HG02970 (cell line): ENCODE measurements around the gene ELF2.
"Not testable (repeated sequence)": the region's sequence is repeated elsewhere in the genome, so short reads cannot be mapped to it uniquely, and the experiment has no call there.

ENCODE experiments used
- ATAC-seq: cut with Tn5 transposase; IDR thresholded peaks from one replicate; pipeline ENCODE4 v1.9.1; 2021; ENCODE audit warnings: mild to moderate bottlenecking, moderate library complexity, moderate number of reproducible peaks; ENCODE audit not compliant: unreplicated experiment, low FRiP score

Gene ELF2

DNA sequence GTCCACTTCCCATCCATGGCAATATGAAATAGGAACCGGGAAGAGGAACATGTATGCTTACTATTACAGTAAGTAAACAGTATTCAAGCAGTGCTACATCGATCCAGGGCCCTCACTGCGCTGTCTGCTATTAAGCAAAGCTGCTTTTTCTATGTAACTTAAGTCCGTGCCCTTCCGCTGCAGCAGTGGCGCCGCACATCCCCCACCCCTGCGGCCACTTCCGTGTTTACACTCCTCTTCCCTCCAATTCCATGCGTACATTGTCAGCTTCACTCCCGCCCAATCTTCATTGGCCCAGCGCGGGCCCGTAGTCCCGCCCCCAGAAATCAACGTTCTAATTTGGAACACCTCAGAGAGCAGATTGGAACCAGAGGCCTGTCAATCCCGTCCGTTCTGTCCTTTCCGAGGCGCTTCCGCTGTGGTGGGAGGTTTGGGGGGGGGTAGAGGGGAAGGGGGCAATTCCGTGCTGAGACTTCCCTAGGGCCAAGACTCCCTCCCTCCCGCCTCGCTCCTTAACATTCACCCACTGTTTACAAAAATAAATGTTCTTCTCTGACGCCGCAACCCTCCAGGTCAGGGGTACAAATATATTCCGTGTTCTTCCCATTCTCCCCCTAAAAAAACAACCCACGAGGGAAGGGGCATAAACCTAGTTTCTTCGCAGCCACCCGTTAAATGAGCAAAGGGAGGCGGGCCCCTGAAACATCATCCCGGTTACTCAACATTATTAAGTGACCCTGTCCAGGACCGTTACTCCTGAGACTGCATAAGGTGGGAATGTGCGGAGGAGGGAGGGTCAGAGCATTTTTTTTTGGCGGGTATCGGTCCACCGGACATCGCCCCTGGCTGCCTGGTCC, 94.0 kb downstream of the ELF2 start:
- peak; percentile 80 for ATAC-seq

DNA sequence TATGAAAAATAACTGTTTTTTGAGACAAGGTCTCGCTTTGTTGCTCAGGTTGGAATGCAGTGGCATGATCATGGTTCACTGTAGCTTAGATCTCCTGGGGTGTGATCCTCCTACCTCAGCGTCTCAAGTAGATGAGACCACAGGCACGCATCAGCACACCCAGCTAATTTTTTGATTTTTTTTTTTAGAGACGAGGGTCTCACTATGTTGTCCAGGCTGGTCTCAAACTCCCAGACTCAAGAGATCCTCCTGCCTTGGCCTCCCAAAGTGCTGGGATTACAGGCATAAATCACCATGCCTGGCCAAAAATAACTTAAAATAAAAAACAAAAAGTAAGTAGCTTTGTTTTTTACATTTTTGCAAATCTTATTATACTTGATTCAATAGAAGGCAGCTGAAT, 98.1 kb downstream of the ELF2 start:
- no peak for ATAC-seq

DNA sequence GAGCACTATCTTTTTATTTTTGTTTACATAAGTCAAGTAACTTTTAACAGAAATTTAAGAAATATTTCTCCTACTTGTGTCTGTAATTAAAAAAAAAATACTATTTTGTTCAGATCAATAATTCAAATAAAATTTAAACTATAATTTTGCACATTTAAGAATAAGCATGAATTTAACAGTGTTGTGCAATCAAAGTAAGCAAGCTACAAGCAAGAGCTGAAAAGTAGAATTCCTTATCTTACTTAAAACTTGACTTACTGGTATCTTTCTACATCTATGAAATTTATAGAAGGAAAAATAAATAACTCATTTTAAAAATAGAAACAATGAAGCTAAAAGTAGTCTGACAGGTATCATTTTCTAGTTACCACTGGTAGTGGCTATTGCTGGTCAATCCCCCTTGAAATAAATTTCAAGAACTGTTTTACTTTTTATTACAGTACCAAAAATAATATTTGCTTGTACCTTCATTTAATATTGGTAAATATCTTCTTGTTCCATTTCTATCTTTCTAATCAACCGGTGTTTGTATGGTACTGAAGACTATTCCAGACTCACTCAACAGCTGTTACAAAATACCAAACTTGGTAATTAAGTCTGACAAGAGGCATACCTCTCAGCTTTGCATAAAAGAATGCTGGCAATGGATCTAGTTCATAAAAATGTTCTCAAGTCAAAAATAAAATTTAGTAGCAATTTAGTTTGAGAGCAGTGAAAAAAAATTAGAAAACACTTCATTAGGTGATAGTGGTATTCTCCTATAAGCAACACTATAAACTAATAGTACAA, 99.3 kb downstream of the ELF2 start:
- no peak for ATAC-seq

DNA sequence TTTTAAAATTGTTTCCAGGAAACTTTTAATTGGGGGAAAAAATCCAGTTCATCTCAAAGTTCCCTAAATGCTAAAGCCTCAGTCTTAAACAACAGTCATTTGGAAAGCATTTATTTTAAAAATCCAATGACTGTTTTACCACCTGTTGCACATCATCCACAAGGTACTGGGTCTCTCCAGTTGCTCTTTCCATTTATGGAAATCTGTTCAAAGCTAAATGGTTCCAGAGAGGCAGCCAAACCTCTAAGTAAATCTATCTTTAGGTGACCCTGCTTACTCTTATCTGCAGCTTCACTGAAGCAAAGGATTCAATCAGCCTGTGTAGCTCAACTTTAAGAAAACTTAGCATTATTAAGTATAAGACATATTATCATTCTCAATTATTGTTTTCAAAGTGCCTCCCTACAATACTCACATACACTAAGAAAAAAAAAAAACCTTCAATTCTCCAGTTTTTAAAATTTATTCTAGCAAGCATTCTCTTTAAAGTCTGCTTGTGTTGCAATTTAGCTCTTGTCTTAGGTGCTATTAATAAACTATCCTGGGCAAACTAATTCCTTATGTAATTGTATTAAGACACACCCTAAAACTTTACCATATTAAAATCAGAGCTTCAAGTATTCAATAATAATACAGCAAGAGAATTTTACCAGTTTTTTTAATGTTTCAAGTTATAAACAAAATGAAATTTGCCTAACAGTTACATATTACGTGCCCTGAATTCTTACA, 100.8 kb downstream of the ELF2 start:
- no peak for ATAC-seq

DNA sequence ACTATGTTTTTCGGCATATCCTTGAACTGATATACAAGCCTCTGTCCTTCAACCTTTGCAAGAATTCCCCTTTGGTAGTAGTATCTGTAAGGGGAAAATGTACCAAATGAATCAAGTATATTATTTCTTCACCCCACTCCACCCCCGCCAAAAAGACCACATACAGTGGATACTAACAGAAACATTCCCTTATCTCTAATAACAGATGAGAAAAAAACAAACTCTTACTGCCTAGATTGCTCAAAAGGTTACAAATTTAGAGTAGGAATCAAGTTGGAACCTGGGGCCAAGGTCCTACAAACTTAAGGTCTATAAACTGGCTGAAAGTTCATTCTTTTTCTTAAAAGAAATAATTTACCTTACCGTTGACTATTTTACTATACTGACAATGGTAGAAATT, 116.4 kb downstream of the ELF2 start:
- no peak for ATAC-seq

DNA sequence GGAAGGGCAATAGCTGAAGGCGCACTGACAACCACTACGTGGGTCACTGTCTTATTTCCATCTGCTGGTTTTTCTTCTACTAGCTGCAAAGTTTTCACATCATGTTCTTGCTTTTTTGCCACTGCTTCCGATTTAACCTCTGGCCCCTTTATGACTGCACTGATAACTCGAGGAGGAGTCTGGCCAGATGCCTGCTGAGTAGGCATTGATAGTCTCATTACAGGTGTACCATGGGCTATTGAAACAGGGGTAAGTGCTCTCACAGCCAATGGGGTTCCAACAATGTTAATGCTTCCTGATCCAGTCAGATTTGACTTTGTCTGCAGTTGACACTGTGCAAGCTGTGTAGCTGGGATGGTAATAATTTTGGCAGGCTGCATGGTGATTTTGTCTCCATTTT, 118.0 kb downstream of the ELF2 start:
- ATAC-seq = not testable (repeated sequence)

DNA sequence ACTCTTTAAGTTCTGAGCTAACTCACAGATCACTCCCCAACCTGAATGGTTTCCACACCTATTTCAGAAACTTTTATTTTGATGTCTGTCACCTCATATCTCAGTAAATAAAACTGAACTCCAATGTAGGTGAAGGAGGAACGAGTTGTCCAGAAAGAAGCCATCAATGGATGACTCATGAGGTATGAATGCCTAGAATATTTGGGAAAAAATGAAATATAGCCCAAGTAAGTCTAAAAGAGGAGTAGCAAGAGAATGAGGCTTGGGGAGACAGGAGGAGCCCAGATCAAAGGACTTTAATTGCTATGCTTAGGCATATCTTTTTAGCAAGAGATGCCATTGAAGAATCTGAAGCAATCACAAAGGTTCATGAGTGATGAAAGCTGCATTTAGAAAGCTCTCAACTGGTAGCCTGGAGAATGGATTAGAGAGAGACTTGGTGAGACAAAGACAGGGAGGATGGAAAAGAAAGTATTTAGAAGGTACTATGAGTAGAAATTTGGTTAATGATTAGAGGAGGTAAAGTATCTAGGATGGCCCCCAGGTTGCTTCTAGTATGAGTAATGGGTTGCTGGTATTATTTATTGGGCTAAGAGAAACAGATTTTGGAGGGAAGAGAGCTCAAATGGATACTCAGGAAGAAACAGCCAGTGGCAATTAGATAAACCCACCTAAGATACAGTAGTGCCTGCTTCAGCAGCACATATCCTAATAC, 122.1 kb downstream of the ELF2 start:
- ATAC-seq = no peak

DNA sequence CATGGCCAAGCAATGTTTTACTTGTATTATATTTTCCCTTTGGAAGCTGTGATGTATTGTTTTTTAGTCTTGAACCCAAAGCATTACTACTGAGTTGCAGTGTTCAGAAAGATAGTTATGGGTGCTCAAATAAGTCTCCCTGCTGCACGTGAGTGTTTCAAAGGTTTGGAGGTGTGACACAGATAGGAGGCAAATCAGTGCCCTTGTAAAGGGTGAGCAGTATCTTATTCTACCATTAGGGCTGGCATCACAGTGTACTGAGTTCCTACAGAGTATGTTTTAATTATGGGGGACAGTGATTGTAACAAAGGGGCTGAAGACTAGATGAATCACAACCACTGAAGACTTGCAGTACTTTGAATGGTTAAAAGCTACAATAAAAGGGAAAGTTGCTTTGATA, 123.1 kb downstream of the ELF2 start:
- ATAC-seq = no peak

DNA sequence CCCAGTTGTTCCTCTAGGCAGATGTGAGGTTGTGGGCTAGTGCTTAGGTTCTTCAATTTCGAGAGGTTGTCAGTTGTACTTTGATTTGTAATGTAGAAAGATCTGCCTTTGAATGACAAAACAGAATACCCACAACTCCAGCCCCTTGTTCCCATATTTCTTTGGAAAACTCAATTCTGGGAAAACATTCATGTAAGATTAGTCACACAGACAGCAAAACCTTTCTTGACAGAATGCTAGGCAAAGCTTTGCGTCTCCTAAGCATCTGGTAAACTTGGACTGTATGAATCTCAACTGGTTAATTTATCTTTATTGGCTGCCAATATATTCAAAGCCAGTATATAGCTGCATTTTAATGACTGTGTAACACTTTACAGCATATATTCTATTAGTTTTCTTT, 126.6 kb downstream of the ELF2 start:
- no peak for ATAC-seq

DNA sequence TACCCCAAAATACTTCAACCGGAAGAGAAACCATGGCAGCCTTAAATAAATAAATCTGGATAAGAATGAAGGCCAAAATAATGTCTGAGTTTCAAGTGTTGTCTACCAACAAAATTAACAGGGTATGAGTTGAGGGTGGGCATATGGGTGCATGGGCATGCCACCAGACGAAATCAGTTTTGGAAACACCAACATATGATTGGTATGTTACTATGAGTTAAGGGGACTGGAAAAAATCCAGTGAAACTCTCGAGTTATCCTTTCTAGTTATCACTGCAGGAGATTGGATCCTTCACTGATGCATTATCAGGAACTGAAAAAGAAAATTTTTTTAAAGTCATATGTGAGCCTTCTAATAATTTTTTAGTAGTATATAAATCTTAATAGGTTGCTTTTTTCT, 129.0 kb downstream of the ELF2 start:
- no peak for ATAC-seq

DNA sequence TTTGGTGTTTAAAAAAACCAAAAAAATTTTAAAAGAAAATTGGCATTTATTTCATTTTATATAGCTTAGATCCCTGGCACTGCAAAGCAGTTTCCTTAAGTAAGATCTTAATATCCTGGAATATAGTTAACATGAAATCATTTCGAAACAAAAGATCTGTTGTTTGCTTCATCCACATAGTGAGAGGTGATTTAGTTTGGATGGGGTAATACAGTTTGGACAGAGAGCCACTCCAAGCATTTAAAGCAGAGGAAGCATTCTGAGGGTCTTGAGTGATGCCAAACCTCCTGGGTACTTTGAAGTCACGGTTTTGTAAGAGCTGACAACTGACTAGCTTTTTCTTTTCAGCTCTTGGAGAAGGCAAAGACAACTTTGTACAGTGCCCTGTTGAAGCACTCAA, 132.7 kb downstream of the ELF2 start:
- no peak for ATAC-seq

DNA sequence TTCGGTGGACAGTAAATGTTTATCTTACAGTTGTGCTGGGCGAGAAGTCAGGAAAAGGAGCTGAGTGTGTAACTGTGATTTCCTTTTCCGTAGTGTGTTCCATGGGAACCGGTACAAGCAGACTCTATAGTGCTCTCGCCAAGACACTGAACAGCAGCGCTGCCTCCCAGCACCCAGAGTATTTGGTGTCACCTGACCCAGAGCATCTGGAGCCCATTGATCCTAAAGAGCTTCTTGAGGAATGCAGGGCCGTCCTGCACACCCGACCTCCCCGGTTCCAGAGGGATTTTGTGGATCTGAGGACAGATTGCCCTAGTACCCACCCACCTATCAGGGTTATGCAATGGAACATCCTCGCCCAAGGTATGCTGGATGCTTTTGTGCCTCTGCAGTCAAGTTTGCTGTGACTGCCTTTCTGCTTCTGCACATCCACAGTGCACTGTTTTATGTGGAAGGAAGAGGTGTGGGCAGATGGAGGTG, 134.0 kb downstream of the ELF2 start:
- no peak for ATAC-seq

DNA sequence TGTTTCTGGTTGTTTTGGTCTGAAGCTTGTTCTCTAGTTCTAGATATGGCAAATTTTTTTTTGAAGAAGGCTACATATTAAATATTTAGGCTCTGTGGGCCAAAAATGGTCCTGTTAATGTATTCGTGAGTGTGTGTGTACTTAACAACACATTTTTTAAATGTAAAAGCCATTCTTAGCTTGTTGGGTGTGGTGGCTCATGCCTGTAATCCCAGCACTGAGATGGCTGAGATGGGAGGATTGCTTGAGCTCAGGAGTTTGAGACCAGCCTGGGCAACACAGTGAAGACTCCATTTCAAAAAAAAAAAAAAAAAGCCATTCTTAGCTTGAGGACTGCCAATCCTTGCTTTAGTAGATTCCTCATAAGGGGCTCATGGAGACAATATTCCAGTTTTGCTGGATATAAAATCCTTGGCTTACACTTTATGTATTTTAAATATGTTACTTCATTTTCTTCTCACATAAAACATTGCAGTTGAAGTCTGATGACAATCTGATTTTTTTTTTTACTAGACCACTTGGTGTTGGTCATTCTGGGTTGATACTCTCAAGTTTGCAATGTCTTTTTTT, 138.1 kb downstream of the ELF2 start:
- ATAC-seq = no peak

DNA sequence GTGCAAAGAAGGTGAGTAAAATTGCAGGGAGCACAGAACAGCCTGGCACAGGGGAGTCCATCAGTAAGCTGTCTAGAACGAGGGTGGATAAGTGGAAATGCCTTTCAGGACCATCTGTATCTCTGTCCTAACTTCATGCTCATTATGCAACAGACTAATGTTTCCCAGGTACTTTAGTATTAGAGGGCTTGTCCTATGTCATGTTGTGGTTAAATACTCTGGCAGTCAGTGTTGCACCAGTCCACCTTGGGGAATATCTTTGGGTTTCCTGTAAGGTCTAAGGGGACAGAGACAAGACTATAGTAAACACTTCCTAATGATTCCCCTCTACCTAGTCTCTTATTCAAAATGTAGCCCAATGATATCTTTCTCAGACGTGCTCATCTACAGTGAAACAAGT, 140.1 kb downstream of the ELF2 start:
- ATAC-seq = no peak

DNA sequence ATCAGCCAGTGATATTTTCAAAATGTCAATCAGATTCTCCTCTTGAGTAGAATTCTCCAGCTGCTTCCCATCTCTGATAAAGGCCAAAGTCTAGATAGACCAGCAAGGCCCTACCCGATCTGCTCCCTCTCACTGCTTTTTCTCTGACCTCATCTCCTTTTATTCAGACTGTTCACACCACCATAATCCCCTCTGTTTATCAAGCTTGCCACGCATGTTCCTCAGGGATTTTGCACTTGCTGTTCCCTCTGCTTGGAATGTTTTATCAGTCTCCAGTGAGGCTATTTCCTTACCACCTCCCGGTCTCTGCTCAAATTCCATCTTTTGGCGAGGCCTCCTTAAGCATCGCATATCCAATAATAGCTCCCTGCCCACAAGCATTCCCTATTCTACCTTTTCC, 141.4 kb downstream of the ELF2 start:
- ATAC-seq = no peak

DNA sequence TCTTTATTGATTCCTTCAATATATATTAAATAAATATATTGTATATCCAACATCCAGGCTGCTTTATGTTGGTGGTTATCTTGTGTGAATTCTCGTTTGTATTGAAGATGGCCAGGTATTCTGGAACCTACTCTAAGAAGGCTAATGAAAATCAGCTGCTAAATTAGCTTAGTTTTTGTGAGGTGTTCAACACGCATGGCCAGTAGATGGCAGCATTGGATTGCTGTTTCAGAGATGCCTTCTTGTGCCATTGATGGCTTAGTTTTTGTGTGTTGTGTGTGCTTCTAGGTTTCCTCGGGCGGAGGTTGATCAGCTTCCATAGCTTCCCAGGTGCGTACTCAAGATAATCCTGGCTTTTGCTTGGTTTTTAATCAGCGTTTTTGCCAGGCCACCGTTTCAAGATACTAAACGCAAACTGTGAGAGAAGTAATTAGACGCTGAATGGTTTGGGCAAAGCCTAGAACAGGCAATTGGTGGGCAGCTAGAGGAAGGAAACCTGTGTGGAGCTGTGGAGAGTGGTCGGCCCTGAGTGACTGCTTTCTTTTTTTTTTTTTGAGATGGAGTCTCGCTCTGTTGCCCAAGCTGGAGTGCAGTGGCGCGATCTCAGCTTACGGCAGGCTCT, 146.3 kb downstream of the ELF2 start:
- ATAC-seq = no peak

DNA sequence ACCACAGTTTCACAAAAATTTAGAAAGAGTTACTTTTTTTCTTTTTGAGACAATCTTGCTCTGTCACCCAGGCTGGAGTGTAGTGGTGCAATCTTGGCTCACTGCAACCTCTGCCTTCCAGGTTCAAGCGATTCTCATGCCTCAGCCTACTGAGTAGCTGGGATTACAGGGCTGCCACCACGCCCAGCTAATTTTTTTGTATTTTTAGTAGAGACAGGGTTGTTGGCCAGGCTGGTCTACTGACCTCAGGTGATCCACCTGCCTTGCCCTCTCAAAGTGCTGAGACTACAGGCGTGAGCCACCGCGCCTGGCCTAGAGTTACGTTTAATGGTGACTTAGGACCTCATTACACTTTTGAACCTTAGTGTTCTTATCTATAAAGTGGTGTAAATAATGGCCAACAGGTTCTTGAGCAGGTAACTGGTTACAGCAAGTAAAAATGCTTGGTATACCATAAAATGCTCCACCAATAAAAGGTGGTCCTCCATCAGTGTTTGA, 147.1 kb downstream of the ELF2 start:
- not testable (repeated sequence) for ATAC-seq

DNA sequence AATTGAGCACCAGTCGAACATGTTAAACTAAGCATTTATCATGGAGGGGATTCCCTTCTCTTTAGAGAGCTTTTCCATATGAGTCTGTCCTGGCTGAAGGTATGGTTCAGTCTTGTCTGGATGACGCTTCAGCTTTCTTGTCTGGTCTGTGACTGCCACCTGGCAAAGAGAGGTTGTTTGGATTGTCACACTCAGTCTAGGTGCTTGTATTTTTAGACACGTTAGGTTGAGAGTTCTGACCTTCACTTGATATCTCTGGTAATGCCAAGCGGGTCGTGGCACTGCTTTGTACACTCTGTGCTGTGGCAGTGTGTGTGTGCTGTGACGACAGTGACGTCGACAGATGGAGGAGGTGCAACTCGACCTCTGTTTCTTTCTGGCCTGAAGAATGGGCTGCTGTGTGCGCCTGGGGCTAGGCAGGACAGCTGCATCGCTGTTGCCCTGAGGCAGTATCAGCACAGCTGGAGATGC, 148.8 kb downstream of the ELF2 start:
- ATAC-seq = no peak

DNA sequence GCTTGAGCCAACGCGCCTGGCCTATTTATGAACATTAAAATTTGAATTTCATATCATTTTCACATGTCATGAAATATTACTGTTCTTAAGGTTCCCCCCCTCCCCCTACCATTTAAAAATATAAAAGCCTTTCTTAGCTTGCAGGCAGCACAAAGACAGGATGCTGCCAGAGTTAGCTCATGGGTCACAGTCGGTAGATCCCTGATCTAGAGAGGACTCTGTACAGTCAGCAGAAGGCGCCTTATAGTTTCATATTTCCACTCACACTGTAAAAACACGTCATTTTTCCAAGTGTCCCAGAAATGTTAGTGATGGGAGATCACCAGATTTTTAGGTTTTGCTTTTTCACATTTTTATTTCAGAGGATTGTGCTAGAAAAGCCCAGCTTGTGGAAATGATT, 149.2 kb downstream of the ELF2 start:
- no peak for ATAC-seq
